Mesendoderm (in vitro differentiated cells): Measurements from ENCODE around the gene HSBP1.

Source experiments
- DNase-seq: peaks from one replicate; pipeline ENCODE4 v3.0.0; 2013
- H2AK5ac ChIP-seq: 2 replicates; pipeline ENCODE4 v1.6.1; 2013; ENCODE audit warnings: low read length, inconsistent platforms
- H2BK120ac ChIP-seq: 2 replicates; pipeline ENCODE4 v1.6.1; 2013; ENCODE audit warnings: low read depth, mild to moderate bottlenecking, low read length, moderate library complexity, mixed read lengths
- H2BK15ac ChIP-seq: replicated peaks from 2 replicates; pipeline ENCODE4 v1.6.1; 2013; ENCODE audit warnings: low read depth, mild to moderate bottlenecking, moderate library complexity
- H2BK5ac ChIP-seq: 2 replicates; pipeline ENCODE4 v1.6.1; 2013; ENCODE audit warnings: low read length, inconsistent platforms
- H3K18ac ChIP-seq: 2 replicates; pipeline ENCODE4 v1.6.1; 2013; ENCODE audit warnings: mild to moderate bottlenecking, low read length, mixed read lengths
- H3K23ac ChIP-seq: one replicate; pipeline ENCODE4 v1.6.1; 2013; ENCODE audit warnings: low read length
- H3K27ac ChIP-seq: 2 replicates; pipeline ENCODE4 v1.5.1; 2013; ENCODE audit warnings: low read depth, mild to moderate bottlenecking, inconsistent platforms, low read length, moderate library complexity
- H3K27me3 ChIP-seq: 2 replicates; pipeline ENCODE4 v1.6.1; 2013; ENCODE audit warnings: low read length, control low read depth, mild to moderate bottlenecking, inconsistent platforms; ENCODE audit not compliant: insufficient read depth, poor library complexity
- H3K36me3 ChIP-seq: 2 replicates; pipeline ENCODE4 v1.6.1; 2013; ENCODE audit warnings: low read length, inconsistent platforms; ENCODE audit not compliant: control insufficient read depth, insufficient read depth
- H3K4ac ChIP-seq: one replicate; pipeline ENCODE4 v1.6.1; 2013; ENCODE audit warnings: low read depth, mild to moderate bottlenecking, low read length, moderate library complexity
- H3K4me1 ChIP-seq: 2 replicates; pipeline ENCODE4 v1.6.1; 2013; ENCODE audit warnings: low read depth, low read length, inconsistent platforms; ENCODE audit not compliant: control insufficient read depth
- H3K4me2 ChIP-seq: 2 replicates; pipeline ENCODE4 v1.6.1; 2013; ENCODE audit warnings: low read length
- H3K4me3 ChIP-seq: 2 replicates; pipeline ENCODE4 v1.5.1; 2013; ENCODE audit warnings: mild to moderate bottlenecking, low read length
- H3K56ac ChIP-seq: one replicate; pipeline ENCODE4 v1.6.1; 2013; ENCODE audit warnings: low read length
- H3K79me1 ChIP-seq: 2 replicates; pipeline ENCODE4 v1.6.1; 2013; ENCODE audit warnings: low read length, inconsistent platforms
- H3K79me2 ChIP-seq: 2 replicates; pipeline ENCODE4 v1.6.1; 2013; ENCODE audit warnings: mild to moderate bottlenecking, low read length; ENCODE audit not compliant: control insufficient read depth, insufficient read depth
- H3K9ac ChIP-seq: 2 replicates; pipeline ENCODE4 v1.6.1; 2013; ENCODE audit warnings: low read length, inconsistent platforms
- H4K5ac ChIP-seq: one replicate; pipeline ENCODE4 v1.6.1; 2013; ENCODE audit warnings: low read length
- H4K8ac ChIP-seq: one replicate; pipeline ENCODE4 v1.6.1; 2013; ENCODE audit warnings: low read depth, mild to moderate bottlenecking, control low read depth, low read length, moderate library complexity
- WGBS: extraction: QIAGEN DNeasy Blood & Tissue Kit; methylation state at CpG from one replicate; pipeline ENCODE4 v1.1.7; 2013; ENCODE audit warnings: low lambda C conversion rate, missing lambda C conversion rate; ENCODE audit not compliant: insufficient coverage; ENCODE audit errors: extremely low coverage; 5-methylcytosine and 5-hydroxymethylcytosine counted together

Gene HSBP1

GRCh38 chr16:83856792-83857191, 49.0 kb downstream of the HSBP1 start:
- Histone ChIP-seq H3K79me1 (no peaks in the 10 kb centered on the region), H3K9ac (no peak overlapping the region), H4K5ac (no peak overlapping the region), H3K18ac (no peak overlapping the region), H2BK15ac (no peak overlapping the region), H3K27me3 (no peaks in the 10 kb centered on the region), H2BK5ac (no peak overlapping the region), H3K27ac (no peak overlapping the region), H3K4me2 (no peak overlapping the region), H3K79me2 (no peaks in the 10 kb centered on the region), H3K4me1 (peaks cover 1% of the 10 kb centered on the region), H4K8ac (no peak overlapping the region), H3K4me3 (no peak overlapping the region), H3K56ac (no peak overlapping the region), H2AK5ac (no peak overlapping the region), H3K36me3 (no peaks in the 10 kb centered on the region), H3K23ac (no peak overlapping the region), H2BK120ac (no peak overlapping the region), H3K4ac (no peak overlapping the region)
- no peak for DNase-seq
- no CpG with 5 or more reads among the region's 4 CpGs for WGBS

DNA sequence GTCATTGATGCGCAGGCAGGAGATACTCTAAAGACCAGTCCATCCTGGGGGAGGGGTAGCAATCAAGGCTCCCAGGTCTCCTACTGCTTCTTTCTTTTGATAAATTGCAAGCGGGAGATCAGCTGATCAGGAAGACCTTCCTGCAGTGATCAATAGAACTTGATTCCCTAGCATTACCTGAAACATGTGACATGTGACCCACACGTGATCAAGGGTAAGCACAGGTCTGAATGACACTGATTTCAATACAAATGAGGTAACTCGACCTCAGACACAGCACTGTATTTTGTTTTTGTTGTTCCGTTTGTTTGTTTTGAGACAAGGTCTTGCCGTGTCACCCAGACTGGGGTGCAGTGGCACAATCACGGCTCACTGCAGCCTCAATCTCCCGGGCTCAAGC, 51.5 kb downstream of the HSBP1 start:
- Histone ChIP-seq H3K79me2 (no peaks in the 10 kb centered on the region), H3K4me2 (no peak overlapping the region), H3K27me3 (no peaks in the 10 kb centered on the region), H2BK15ac (no peak overlapping the region), H3K4me3 (no peak overlapping the region), H3K79me1 (no peaks in the 10 kb centered on the region), H4K5ac (no peak overlapping the region), H3K9ac (no peak overlapping the region), H3K27ac (no peak overlapping the region), H2BK120ac (no peak overlapping the region), H4K8ac (no peak overlapping the region), H2BK5ac (no peak overlapping the region), H3K56ac (no peak overlapping the region), H3K23ac (no peak overlapping the region), H3K36me3 (no peaks in the 10 kb centered on the region), H3K18ac (no peak overlapping the region), H3K4me1 (peaks cover 1% of the 10 kb centered on the region), H2AK5ac (no peak overlapping the region), H3K4ac (no peak overlapping the region)
- DNase-seq, result no peak
- no CpG with 5 or more reads among the region's 8 CpGs for WGBS

GRCh38 chr16:83862661-83863060, 54.9 kb downstream of the HSBP1 start:
- no peaks in the 10 kb centered on the region for H3K36me3 ChIP-seq

GRCh38 chr16:83863682-83864081, 55.9 kb downstream of the HSBP1 start:
- no peaks in the 10 kb centered on the region for H3K36me3 ChIP-seq
- no peaks in the 10 kb centered on the region for H3K27me3 ChIP-seq
- DNase-seq, result no peak
- no peak overlapping the region for H2BK120ac ChIP-seq
- no CpG with 5 or more reads among the region's 1 CpG for WGBS
- no peak overlapping the region for H2BK5ac ChIP-seq
- H3K56ac ChIP-seq, result no peak overlapping the region
- no peak overlapping the region for H3K4me2 ChIP-seq
- no peak overlapping the region for H3K18ac ChIP-seq
- H3K23ac ChIP-seq, result no peak overlapping the region
- H2BK15ac ChIP-seq, result no peak overlapping the region
- H3K79me2 ChIP-seq, result no peaks in the 10 kb centered on the region
- H4K8ac ChIP-seq, result no peak overlapping the region
- H3K9ac ChIP-seq, result no peak overlapping the region
- H3K4me3 ChIP-seq, result no peak overlapping the region
- H2AK5ac ChIP-seq, result no peak overlapping the region
- no peak overlapping the region for H4K5ac ChIP-seq
- H3K79me1 ChIP-seq, result no peaks in the 10 kb centered on the region
- no peak overlapping the region for H3K4ac ChIP-seq
- no peak overlapping the region for H3K27ac ChIP-seq
- peaks cover 1% of the 10 kb centered on the region for H3K4me1 ChIP-seq

More at GRCh38 chr16:83862661-83863060, 54.9 kb downstream of the HSBP1 start:
- no peaks in the 10 kb centered on the region for H3K79me1 ChIP-seq
- WGBS, result no CpG with 5 or more reads among the region's 7 CpGs
- H4K5ac ChIP-seq, result no peak overlapping the region
- H3K27ac ChIP-seq, result no peak overlapping the region
- H2AK5ac ChIP-seq, result no peak overlapping the region
- no peak overlapping the region for H2BK15ac ChIP-seq
- H3K56ac ChIP-seq, result no peak overlapping the region
- no peak overlapping the region for H3K4me2 ChIP-seq
- H2BK120ac ChIP-seq, result no peak overlapping the region
- H3K18ac ChIP-seq, result no peak overlapping the region
- H3K79me2 ChIP-seq, result no peaks in the 10 kb centered on the region
- no peak for DNase-seq
- no peak overlapping the region for H3K9ac ChIP-seq
- no peak overlapping the region for H3K23ac ChIP-seq
- no peak overlapping the region for H4K8ac ChIP-seq
- peaks cover 1% of the 10 kb centered on the region for H3K4me1 ChIP-seq
- no peak overlapping the region for H3K4me3 ChIP-seq
- no peaks in the 10 kb centered on the region for H3K27me3 ChIP-seq
- no peak overlapping the region for H2BK5ac ChIP-seq
- no peak overlapping the region for H3K4ac ChIP-seq
